Brain microvascular endothelial cell (primary cell): ENCODE data around the gene ECT2L.
A peak's percentile ranks its signal among the peaks of the same experiment; 100 is the strongest.
"Not testable (repeated sequence)": the region's sequence is repeated elsewhere in the genome, so short reads cannot be mapped to it uniquely, and the experiment has no call there.

Experiments used
- DNase-seq: peaks from one replicate; pipeline ENCODE4 v3.0.0-alpha.2; 2020
- H3K27ac ChIP-seq: fragments of 250-450 bp; sonication (Bioruptor Pico); 2 replicates; pipeline ENCODE4 v1.5.1; 2020; ENCODE audit warnings: mild to moderate bottlenecking, moderate library complexity
- H3K27me3 ChIP-seq: fragments of 250-450 bp; sonication (Bioruptor Pico); replicated peaks from 2 replicates; pipeline ENCODE4 v1.5.1; 2020; ENCODE audit warnings: mild to moderate bottlenecking
- H3K36me3 ChIP-seq: fragments of 250-450 bp; sonication (Bioruptor Pico); replicated peaks from 2 replicates; pipeline ENCODE4 v1.5.1; 2020; ENCODE audit warnings: mild to moderate bottlenecking
- H3K4me3 ChIP-seq: 2 replicates; pipeline ENCODE4 v1.5.1; 2011; ENCODE audit warnings: low read depth, mild to moderate bottlenecking, control low read depth, low read length, moderate library complexity
- CTCF ChIP-seq: IDR thresholded peaks from 2 replicates; pipeline ENCODE4 v1.5.1; 2011; ENCODE audit warnings: low read depth, mild to moderate bottlenecking, moderate library complexity, low read length, control low read depth, inconsistent platforms; ENCODE audit errors: missing control alignments
- in situ Hi-C: cut with HindIII; loops from 2 replicates; pipeline ENCODE4 v1.10.0; 2017; ENCODE audit warnings: low sequenced_read_pairs, low pct_ligation_motif_present

ECT2L gene

GRCh38 chr6:138925806-138926205 is 129.9 kb downstream of the ECT2L start:
- H3K36me3 ChIP-seq = peaks cover 2% of the 10 kb centered on the region
- TF ChIP-seq CTCF = no peak
- in situ Hi-C loops = no loop called here
- no peak overlapping the region for H3K27ac ChIP-seq
- no peak for DNase-seq
- no peaks in the 10 kb centered on the region for H3K27me3 ChIP-seq
- H3K4me3 ChIP-seq = no peak overlapping the region

- H3K27ac ChIP-seq = no peak overlapping the region
- in situ Hi-C loops = no loop called here
- peaks cover 2% of the 10 kb centered on the region for H3K36me3 ChIP-seq
- no peak for TF ChIP-seq CTCF
- no peaks in the 10 kb centered on the region for H3K27me3 ChIP-seq
- no peak for DNase-seq
- H3K4me3 ChIP-seq = no peak overlapping the region
These were observed 130.7 kb downstream of the ECT2L start for GRCh38 chr6:138926579-138926978.

GRCh38 chr6:138931660-138932059 is 135.8 kb downstream of the ECT2L start:
- H3K27me3 ChIP-seq = no peaks in the 10 kb centered on the region
- in situ Hi-C loops = no loop called here
- peaks cover 3% of the 10 kb centered on the region for H3K36me3 ChIP-seq
- no peak for DNase-seq
- no peak overlapping the region for H3K27ac ChIP-seq
- H3K4me3 ChIP-seq = no peak overlapping the region
- no peak for TF ChIP-seq CTCF

- H3K36me3 ChIP-seq, H3K4me3 ChIP-seq, DNase-seq, H3K27ac ChIP-seq, H3K27me3 ChIP-seq, in situ Hi-C loops: not testable (repeated sequence)
These were observed 141.0 kb downstream of the ECT2L start for GRCh38 chr6:138936873-138937272.

- in situ Hi-C loops = no loop called here
- TF ChIP-seq CTCF = no peak
These were observed 147.3 kb downstream of the ECT2L start for GRCh38 chr6:138943089-138943625.

GRCh38 chr6:138944412-138944811 is 148.5 kb downstream of the ECT2L start:
- TF ChIP-seq CTCF = no peak
- H3K27ac ChIP-seq = peak overlapping the region; percentile 33
- H3K4me3 ChIP-seq = no peak overlapping the region
- in situ Hi-C loops = no loop called here
- no peaks in the 10 kb centered on the region for H3K27me3 ChIP-seq
- H3K36me3 ChIP-seq = peaks cover 5% of the 10 kb centered on the region
- peak; percentile 51 for DNase-seq

More at GRCh38 chr6:138943089-138943625, 147.3 kb downstream of the ECT2L start:
- no peaks in the 10 kb centered on the region for H3K27me3 ChIP-seq
- no peak overlapping the region for H3K27ac ChIP-seq
- DNase-seq = no peak
- H3K4me3 ChIP-seq = no peak overlapping the region
- H3K36me3 ChIP-seq = peaks cover 5% of the 10 kb centered on the region
